Central memory CD8-positive, alpha-beta T cell (primary cell): ENCODE data around the gene TERB1.

Experiments
- ATAC-seq: fragments of 150-1000 bp; cut with Tn5 transposase; replicated peaks from 2 replicates; pipeline ENCODE4 v1.10.0; 2022; ENCODE audit warnings: mild to moderate bottlenecking, moderate FRiP score, moderate number of reproducible peaks; ENCODE audit not compliant: poor library complexity, severe bottlenecking; ENCODE audit errors: extremely low read depth
- DNase-seq, 2 donors: peaks; one replicate each; pipeline ENCODE4 v3.0.0; 2021; ENCODE audit warnings: low spot score in 2 of 2
- H3K27ac Mint-ChIP-seq: one replicate; pipeline ENCODE4 v1.8.0; 2022; ENCODE audit warnings: low read depth, mild to moderate bottlenecking, moderate library complexity, mixed read lengths
- H3K27me3 Mint-ChIP-seq: one replicate; pipeline ENCODE4 v1.8.0; 2022; ENCODE audit warnings: mixed read lengths
- H3K36me3 Mint-ChIP-seq: one replicate; pipeline ENCODE4 v1.8.0; 2022; ENCODE audit warnings: mild to moderate bottlenecking, moderate library complexity, mixed read lengths; ENCODE audit not compliant: insufficient read depth
- H3K4me1 Mint-ChIP-seq: one replicate; pipeline ENCODE4 v1.8.0; 2022; ENCODE audit warnings: mixed read lengths
- H3K4me3 Mint-ChIP-seq: one replicate; pipeline ENCODE4 v1.8.0; 2022; ENCODE audit warnings: mild to moderate bottlenecking, moderate library complexity, mixed read lengths
- H3K9me3 Mint-ChIP-seq: one replicate; pipeline ENCODE4 v1.8.0; 2022; ENCODE audit warnings: mixed read lengths

The TERB1 gene

DNA sequence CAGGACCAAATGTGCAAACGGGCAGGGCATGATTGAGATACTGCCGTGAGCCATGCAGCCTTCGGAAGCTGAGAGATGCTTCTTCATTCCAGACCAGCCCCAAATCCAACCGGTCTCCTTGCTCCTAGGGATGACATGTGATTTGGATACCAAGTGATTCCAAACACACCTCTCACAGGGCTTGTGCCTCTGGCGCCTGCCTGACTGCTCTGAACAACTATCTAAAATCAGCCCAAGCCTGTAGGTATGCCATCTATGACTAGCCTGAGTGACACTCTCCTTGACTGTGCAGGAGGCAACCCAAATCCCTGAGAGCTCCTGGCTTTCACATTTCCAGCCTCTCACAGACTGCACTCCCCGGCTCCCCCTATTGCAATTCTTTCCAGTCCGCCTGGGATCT, 70.3 kb downstream of the TERB1 start:
- Mint-ChIP-seq H3K4me3 (no peak overlapping the region), H3K9me3 (no peaks in the 10 kb centered on the region), H3K27ac (no peak overlapping the region), H3K27me3 (no peaks in the 10 kb centered on the region), H3K4me1 (peaks cover 7% of the 10 kb centered on the region), H3K36me3 (peaks cover 67% of the 10 kb centered on the region)
- ATAC-seq (no peak), DNase-seq (no peak)

DNA sequence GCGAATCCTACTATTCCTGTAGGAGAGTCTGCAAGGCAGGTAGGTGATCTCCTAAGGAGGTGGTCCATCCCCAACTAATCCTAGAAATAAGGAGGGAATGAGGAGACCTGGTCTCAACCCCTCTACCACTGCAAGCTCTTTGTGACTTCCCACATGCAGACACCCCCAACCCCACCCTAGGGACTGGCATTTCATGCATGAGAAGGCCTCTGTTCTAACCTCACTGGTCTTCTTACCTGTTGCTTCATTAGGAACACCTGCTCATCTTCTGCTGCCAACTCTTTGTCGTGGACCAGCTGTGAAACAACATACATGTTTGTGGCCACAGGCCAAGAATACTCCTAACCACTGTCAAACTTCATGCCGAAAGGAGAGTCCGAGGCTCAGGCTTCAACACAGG, 72.6 kb downstream of the TERB1 start:
- no peaks in the 10 kb centered on the region for H3K9me3 Mint-ChIP-seq
- peaks cover 69% of the 10 kb centered on the region for H3K36me3 Mint-ChIP-seq
- no peak overlapping the region for H3K4me3 Mint-ChIP-seq
- peaks cover 7% of the 10 kb centered on the region for H3K4me1 Mint-ChIP-seq
- no peak overlapping the region for H3K27ac Mint-ChIP-seq
- no peaks in the 10 kb centered on the region for H3K27me3 Mint-ChIP-seq
- no peak for DNase-seq
- no peak for ATAC-seq

DNA sequence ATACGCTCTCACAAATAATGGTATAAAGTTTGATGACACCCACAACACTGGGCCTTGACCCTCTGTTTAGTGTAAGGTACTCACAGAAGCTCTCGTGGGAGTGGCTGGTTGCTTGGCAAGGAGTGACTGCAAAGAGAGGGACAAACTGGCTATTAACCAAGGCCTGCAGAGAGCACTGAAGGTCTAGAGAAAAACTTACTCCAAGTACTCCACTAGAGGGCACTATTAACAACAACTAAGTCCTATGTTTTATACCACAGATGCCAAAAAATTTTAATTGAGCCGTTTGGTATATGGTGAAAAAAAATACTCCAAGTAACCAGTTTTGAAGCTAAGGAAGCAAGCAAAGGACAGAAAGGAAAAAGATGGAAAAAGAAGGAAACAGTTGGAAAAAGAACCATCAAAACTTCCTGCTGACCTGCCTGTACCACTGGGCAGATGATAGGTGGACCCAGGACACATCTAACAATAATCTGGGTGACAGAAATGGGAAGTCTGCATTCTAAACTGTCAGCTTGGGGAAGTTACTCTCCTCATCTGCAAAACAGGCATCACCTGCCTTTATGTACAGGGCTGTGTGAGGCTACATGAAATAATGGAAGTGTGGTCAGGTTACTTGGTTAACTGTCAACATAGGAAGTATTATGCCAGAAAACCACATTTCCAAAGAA, 73.1 kb downstream of the TERB1 start:
- peaks cover 69% of the 10 kb centered on the region for H3K36me3 Mint-ChIP-seq
- DNase-seq (no peak), ATAC-seq (peak; percentile 86)
- H3K27ac Mint-ChIP-seq, result peak overlapping the region; percentile 19
- H3K4me1 Mint-ChIP-seq, result peaks cover 7% of the 10 kb centered on the region
- H3K9me3 Mint-ChIP-seq, result no peaks in the 10 kb centered on the region
- no peak overlapping the region for H3K4me3 Mint-ChIP-seq
- no peaks in the 10 kb centered on the region for H3K27me3 Mint-ChIP-seq

DNA sequence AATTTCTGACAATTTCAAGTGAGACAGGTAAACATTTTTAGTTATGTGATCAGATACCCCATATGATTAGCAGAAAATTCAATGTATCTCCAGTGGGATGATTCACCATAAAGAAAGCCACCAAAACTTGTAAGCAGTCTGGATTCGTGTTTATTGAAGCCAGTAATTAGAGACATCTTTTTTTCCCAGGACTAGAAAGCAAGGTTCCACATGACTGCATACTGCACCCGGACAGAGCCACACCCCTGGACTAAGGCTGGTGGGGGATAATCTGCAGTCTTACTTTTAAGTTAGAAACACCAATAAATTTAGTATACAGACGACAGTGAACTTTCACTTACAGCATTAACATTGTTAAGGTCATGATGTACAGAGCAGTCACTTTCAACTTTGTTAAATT, 80.6 kb downstream of the TERB1 start:
- DNase-seq (no peak), ATAC-seq (no peak)
- H3K36me3 Mint-ChIP-seq, result peaks cover 34% of the 10 kb centered on the region
- H3K27me3 Mint-ChIP-seq, result no peaks in the 10 kb centered on the region
- no peak overlapping the region for H3K4me3 Mint-ChIP-seq
- H3K4me1 Mint-ChIP-seq, result no peaks in the 10 kb centered on the region
- no peaks in the 10 kb centered on the region for H3K9me3 Mint-ChIP-seq
- H3K27ac Mint-ChIP-seq, result no peak overlapping the region

DNA sequence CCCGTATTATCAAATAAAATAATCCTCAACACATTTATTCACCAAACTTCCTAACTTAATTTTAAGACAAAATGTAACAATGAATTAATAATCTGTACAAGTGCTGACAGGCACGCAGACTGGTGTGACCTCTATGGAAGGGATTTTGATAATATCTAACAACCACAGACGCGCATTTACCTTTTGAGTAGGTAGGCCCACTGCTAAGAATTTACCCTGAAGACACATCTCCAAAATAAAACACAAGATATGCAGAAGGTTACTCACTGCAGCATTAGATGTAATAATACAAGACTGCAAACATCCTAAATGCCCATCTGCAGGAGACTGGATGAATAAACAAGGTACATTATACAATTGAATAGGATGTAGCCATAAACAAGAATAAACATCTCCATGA, 82.1 kb downstream of the TERB1 start:
- Mint-ChIP-seq H3K27me3 (no peaks in the 10 kb centered on the region), H3K9me3 (no peaks in the 10 kb centered on the region), H3K4me3 (no peak overlapping the region), H3K27ac (no peak overlapping the region), H3K36me3 (peaks cover 19% of the 10 kb centered on the region), H3K4me1 (no peaks in the 10 kb centered on the region)
- DNase-seq (no peak), ATAC-seq (no peak)

DNA sequence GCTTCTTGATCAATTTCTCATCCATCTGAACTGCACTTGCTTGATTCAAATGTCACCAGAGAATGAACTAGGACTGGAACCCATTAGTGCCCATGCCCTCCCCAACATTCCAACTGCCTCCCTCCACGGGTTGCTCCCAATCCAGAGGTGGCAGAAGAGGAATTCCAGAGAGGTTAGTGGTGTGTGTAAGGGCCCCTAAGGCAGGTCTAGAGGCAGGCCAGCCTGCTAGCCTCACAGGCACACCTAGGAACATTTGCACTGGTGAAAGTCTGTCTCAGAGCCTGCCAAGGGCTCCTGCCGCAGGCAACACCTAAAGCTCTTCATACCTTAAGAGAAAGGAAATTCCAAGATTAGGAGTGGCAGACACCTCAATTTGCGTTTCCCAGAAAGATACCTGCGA, 83.6 kb downstream of the TERB1 start:
- Mint-ChIP-seq H3K27me3 (no peaks in the 10 kb centered on the region), H3K9me3 (no peaks in the 10 kb centered on the region), H3K4me1 (no peaks in the 10 kb centered on the region), H3K36me3 (peaks cover 6% of the 10 kb centered on the region), H3K4me3 (no peak overlapping the region), H3K27ac (no peak overlapping the region)
- no peak for ATAC-seq
- no peak for DNase-seq

DNA sequence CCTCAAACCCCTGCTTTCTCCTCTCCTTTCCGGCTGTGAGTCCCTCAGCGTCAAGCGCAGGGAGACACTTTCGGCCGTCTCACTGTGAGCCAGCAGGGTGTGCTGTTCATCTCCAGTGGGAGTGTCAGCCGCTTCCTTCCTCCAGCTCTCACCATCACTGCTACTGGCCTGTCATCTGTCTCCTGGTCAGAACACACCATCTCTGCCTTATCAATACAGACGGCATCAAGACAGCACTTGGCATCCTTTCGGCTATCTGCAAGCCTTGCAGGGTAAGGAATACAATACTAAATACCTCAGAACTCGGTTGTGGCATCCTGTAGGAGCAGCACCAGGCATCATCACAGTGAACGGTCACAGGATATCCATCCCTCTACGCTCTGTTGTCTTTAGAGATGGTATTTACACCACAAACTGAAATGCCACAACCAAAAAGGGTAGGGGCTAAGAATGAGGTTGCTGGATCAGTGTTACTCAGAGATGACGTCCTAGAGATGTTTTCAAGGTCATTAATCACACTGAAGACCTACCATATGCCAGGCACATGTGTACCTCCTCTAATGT, 84.2 kb downstream of the TERB1 start:
- Mint-ChIP-seq H3K4me1 (no peaks in the 10 kb centered on the region), H3K27me3 (no peaks in the 10 kb centered on the region), H3K4me3 (no peak overlapping the region), H3K36me3 (peaks cover 6% of the 10 kb centered on the region), H3K9me3 (no peaks in the 10 kb centered on the region), H3K27ac (no peak overlapping the region)
- ATAC-seq (no peak), DNase-seq (no peak)

DNA sequence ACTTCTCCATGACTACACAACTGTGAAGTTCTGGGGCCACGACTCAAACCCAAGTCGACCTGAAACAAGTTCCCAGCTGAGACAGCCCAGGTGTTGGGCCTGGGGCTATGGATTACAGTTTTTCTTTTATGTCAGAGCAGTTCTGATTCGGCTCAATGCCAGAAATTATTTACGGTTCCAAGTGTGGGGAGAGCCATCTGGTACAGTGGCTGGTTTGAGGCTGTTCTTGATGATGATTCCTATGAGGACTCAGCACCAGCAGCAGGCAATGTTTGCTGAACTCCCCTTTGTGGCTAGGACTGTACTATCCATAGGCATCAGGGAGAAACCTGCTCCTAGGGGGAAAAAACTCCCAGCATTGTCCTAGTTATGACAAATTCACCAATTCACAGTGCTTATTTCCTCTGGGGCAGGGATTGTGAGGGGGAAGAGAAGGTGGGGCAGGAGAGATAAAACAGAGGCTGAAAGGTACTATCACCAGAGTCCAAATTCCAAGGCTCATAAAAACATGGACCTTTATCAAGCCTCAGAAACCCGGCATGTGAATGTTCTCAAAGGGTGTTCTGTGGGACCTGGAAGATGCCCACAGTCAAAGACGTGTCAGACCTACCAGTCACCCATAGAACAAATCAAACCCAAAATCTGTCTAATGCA, 86.6 kb downstream of the TERB1 start:
- no peak for DNase-seq
- no peak for ATAC-seq

DNA sequence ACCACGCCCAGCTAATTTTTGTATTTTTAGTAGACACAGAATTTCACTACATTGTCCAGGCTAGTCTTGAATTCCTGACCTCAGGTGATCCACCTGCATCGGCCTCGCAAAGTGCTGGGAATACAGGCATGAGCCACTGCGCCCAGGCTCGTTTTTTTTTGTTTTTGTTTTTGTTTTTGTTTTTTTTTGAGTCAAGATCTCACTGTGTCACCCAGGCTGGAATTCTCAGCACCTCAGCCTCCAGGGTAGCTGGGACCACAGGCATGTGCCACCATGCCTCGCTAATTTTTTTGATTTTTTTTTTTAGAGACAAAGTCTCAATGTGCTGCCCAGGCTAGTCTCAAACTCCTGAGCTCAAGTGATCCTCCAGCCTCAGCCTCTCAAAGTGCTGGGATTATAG, 87.3 kb downstream of the TERB1 start:
- Mint-ChIP-seq H3K27ac (no peak overlapping the region), H3K9me3 (no peaks in the 10 kb centered on the region), H3K4me3 (no peak overlapping the region), H3K27me3 (peaks cover 10% of the 10 kb centered on the region), H3K36me3 (peaks cover 3% of the 10 kb centered on the region), H3K4me1 (no peaks in the 10 kb centered on the region)
- ATAC-seq (no peak), DNase-seq (no peak)

More for the DNA sequence above, 86.6 kb downstream of the TERB1 start:
- Mint-ChIP-seq H3K4me3 (no peak overlapping the region), H3K27ac (no peak overlapping the region), H3K27me3 (peaks cover 10% of the 10 kb centered on the region), H3K9me3 (no peaks in the 10 kb centered on the region), H3K36me3 (peaks cover 3% of the 10 kb centered on the region), H3K4me1 (no peaks in the 10 kb centered on the region)

DNA sequence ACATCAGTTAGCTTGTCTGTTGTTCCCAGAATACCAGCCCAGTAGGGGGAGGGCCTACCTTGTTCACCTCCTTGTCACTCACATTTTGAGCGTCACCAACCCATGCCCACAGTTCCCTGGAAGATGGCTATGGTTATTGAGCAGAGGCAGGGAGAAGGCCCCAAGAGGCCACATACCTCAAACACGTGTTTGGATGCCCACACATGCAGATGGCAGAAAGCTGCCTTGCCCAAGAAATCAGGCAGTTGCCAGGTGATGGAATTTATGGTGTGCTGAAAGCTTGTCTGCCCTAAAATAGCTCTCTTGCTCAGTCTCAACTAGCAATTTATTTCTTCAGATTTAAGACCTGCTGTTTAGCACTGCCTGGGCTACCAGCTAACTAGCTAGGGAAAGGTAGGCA, 88.3 kb downstream of the TERB1 start:
- Mint-ChIP-seq H3K4me3 (no peak overlapping the region), H3K9me3 (no peaks in the 10 kb centered on the region), H3K27ac (no peak overlapping the region), H3K4me1 (no peaks in the 10 kb centered on the region), H3K36me3 (no peaks in the 10 kb centered on the region), H3K27me3 (peaks cover 10% of the 10 kb centered on the region)
- ATAC-seq (no peak), DNase-seq (no peak)

DNA sequence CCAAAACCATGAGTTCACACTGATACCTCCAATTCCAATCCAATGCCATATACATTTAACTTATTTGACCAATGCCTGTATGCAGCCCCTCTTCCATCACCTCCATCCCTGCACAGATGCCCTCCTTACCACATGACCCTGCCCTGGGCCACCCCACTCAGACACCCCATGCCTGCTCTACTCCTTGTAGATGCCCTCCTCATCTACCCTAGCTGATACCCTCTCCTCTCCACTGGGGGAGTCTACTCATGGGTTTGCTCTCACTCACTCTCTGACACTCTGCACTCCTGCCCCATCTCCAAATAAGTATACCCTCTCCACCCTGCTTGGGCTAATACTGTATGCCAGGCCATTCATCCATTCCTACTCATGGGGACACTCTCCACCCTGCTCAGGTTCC, 88.9 kb downstream of the TERB1 start:
- H3K27ac Mint-ChIP-seq, result no peak overlapping the region
- no peak overlapping the region for H3K4me3 Mint-ChIP-seq
- peaks cover 15% of the 10 kb centered on the region for H3K27me3 Mint-ChIP-seq
- ATAC-seq (no peak), DNase-seq (no peak)
- H3K9me3 Mint-ChIP-seq, result no peaks in the 10 kb centered on the region
- no peaks in the 10 kb centered on the region for H3K36me3 Mint-ChIP-seq
- H3K4me1 Mint-ChIP-seq, result no peaks in the 10 kb centered on the region

DNA sequence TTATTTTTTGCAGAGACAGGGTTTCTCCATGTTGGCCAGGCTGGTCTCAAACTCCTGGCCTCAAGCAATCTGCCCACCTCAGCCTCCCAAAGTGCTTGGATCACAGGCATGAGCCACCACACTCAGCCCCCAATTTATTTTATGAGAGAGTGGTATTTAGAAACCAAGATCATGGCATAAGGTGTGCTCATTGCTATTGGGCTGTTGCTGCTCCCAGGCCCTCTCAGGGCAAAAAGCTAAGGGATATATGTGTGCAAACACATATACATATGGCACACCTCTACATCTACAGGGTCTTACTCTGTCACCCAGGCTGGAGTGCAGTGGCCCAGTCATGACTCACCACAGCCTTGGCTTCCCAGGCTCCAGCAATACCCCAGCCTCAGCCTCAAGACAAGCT, 89.8 kb downstream of the TERB1 start:
- H3K27ac Mint-ChIP-seq, result no peak overlapping the region

DNA sequence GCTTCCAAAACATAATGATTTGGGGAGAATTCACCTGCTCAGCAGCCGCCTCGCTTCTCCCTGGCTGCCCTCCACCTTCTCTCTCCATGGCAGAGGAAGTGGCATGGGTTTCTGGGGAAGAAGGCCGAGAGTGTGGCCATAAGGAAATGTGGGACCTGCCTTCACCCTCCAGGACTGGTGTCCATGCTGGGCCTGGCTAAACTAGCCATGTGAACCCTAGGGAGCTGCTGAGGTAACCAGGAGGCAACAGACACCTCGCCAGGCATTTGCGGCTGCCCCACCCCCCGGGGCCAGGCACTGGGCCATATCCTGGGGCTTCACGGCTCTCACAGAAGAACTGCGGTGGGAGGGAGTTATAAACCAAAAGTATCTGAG, 94.9 kb downstream of the TERB1 start:
- DNase-seq, result no peak
- H3K27ac Mint-ChIP-seq, result no peak overlapping the region
- no peaks in the 10 kb centered on the region for H3K4me1 Mint-ChIP-seq
- H3K4me3 Mint-ChIP-seq, result no peak overlapping the region
- ATAC-seq, result no peak
- peaks cover 19% of the 10 kb centered on the region for H3K27me3 Mint-ChIP-seq
- H3K9me3 Mint-ChIP-seq, result no peaks in the 10 kb centered on the region
- no peaks in the 10 kb centered on the region for H3K36me3 Mint-ChIP-seq

More for the DNA sequence above, 89.8 kb downstream of the TERB1 start:
- Mint-ChIP-seq H3K9me3 (no peaks in the 10 kb centered on the region), H3K4me3 (no peak overlapping the region), H3K36me3 (no peaks in the 10 kb centered on the region), H3K27me3 (peaks cover 19% of the 10 kb centered on the region), H3K4me1 (no peaks in the 10 kb centered on the region)
- no peak for DNase-seq
- no peak for ATAC-seq
